HepG2 (cell line): Measurements from ENCODE around the gene TBCB. TPM values are rescaled to one million over a fixed set of nuclear protein-coding genes. Genes with fewer than 3 reads are reported as not detected.

ENCODE experiments used
- FOXJ3 ChIP-seq: sonication (generic); formaldehyde crosslinking; IDR thresholded peaks from 2 replicates; pipeline ENCODE4 v1.4.0; 2020; ENCODE audit warnings: missing genetic modification reagents, mild to moderate bottlenecking, borderline replicate concordance
- FOXP4 ChIP-seq: sonication (generic); formaldehyde crosslinking; IDR thresholded peaks from 2 replicates; pipeline ENCODE4 v1.4.0; 2020; ENCODE audit warnings: missing genetic modification reagents
- HMG20B ChIP-seq: conservative IDR thresholded peaks from 2 replicates; pipeline ENCODE4 v1.6.1; 2016; ENCODE audit warnings: missing genetic modification reagents, missing compliant biosample characterization
- MTF2 ChIP-seq: sonication (generic); formaldehyde crosslinking; IDR thresholded peaks from 2 replicates; pipeline ENCODE4 v1.5.0; 2020; ENCODE audit warnings: missing genetic modification reagents, borderline replicate concordance
- RBAK ChIP-seq: sonication (generic); formaldehyde crosslinking; IDR thresholded peaks from 2 replicates; pipeline ENCODE4 v1.5.1; 2020; ENCODE audit warnings: mild to moderate bottlenecking, missing genetic modification reagents
- REPIN1 ChIP-seq: sonication (generic); formaldehyde crosslinking; IDR thresholded peaks from 2 replicates; pipeline ENCODE4 v1.8.0; 2022; ENCODE audit warnings: missing genetic modification reagents, low read depth, mild to moderate bottlenecking, borderline replicate concordance
- RORA ChIP-seq: sonication (generic); formaldehyde crosslinking; IDR thresholded peaks from 2 replicates; pipeline ENCODE4 v1.5.0; 2020; ENCODE audit warnings: mild to moderate bottlenecking, missing genetic modification reagents, moderate library complexity
- SMARCC2 ChIP-seq: fragments of 450-650 bp; IDR thresholded peaks from 2 replicates; pipeline ENCODE4 v1.6.1; 2017; ENCODE audit warnings: antibody characterized with exemption, mild to moderate bottlenecking
- TCF12 ChIP-seq, 2 experiments: fragments of 450-650 bp in 1 of 2; sonication (generic) in 1 of 2; formaldehyde crosslinking in 1 of 2; IDR thresholded peaks; 2 replicates each; pipeline versions ENCODE4 v1.6.1 to v1.8.0; 2017 to 2022; ENCODE audit warnings: antibody characterized with exemption in 1 of 2, mild to moderate bottlenecking in 1 of 2, missing genetic modification reagents in 1 of 2, moderate library complexity in 1 of 2
- ZFP82 ChIP-seq: sonication (generic); formaldehyde crosslinking; IDR thresholded peaks from 2 replicates; pipeline ENCODE4 v1.5.1; 2020; ENCODE audit warnings: mild to moderate bottlenecking, missing genetic modification reagents, borderline replicate concordance
- ZNF143 ChIP-seq: sonication (generic); formaldehyde crosslinking; IDR thresholded peaks from 2 replicates; pipeline ENCODE4 v1.4.0; 2020; ENCODE audit warnings: missing genetic modification reagents
- ZNF672 ChIP-seq: sonication (generic); formaldehyde crosslinking; IDR thresholded peaks from 2 replicates; pipeline ENCODE4 v1.8.1; 2022; ENCODE audit warnings: missing genetic modification reagents
- ZNF747 ChIP-seq: sonication (generic); formaldehyde crosslinking; IDR thresholded peaks from 2 replicates; pipeline ENCODE4 v1.8.1; 2023; ENCODE audit warnings: missing genetic modification reagents, mild to moderate bottlenecking, borderline replicate concordance
- ZNF781 ChIP-seq: sonication (generic); formaldehyde crosslinking; IDR thresholded peaks from 2 replicates; pipeline ENCODE4 v1.5.1; 2020; ENCODE audit warnings: borderline replicate concordance, mild to moderate bottlenecking, missing genetic modification reagents; ENCODE audit errors: not compliant biosample characterization
- polyA plus RNA-seq, 8 experiments: library from polyadenylated mRNA; depleted of rRNA in 3 of 8; stranded (reverse) in 7 of 8; unstranded in 1 of 8; fragments of >200 nt; fragmentation: Illumina TruSeq in 4 of 8; extraction: Trizol in 4 of 8; gene quantifications; 2 replicates each; pipeline versions ENCODE4 v1.2.1 to v1.2.3, GENCODE V29; 2011 to 2016; ENCODE audit warnings: low read depth in 4 of 8, missing spikeins in 1 of 8, mixed read lengths in 1 of 8; ENCODE audit not compliant: insufficient read depth in 1 of 8
- total RNA-seq, 5 experiments: library from RNA; depleted of rRNA; stranded (reverse); fragments of >200 nt; fragmentation: Illumina TruSeq; extraction: Trizol; gene quantifications; 2 replicates each; pipeline ENCODE4 v1.2.3, GENCODE V29; 2016; ENCODE audit warnings: low read depth in 1 of 5
- TF ChIP-seq, protein P1 (sequence below): sonication (generic); formaldehyde crosslinking; IDR thresholded peaks from 2 replicates; pipeline ENCODE4; 2020; ENCODE audit warnings: missing genetic modification reagents, mild to moderate bottlenecking, borderline replicate concordance
- TF ChIP-seq, protein P2 (sequence below): sonication (generic); formaldehyde crosslinking; IDR thresholded peaks from 2 replicates; pipeline ENCODE4 v1.5.1; 2020; ENCODE audit warnings: missing genetic modification reagents, mild to moderate bottlenecking, borderline replicate concordance
- TF ChIP-seq, protein P3 (sequence below): sonication (generic); formaldehyde crosslinking; IDR thresholded peaks from 2 replicates; pipeline ENCODE4 v1.5.1; 2020; ENCODE audit warnings: missing genetic modification reagents, mild to moderate bottlenecking, borderline replicate concordance

The TBCB gene
- total and polyA plus RNA-seq, 2 of the 13 experiments (the other 11 are each of a cell fraction or from before 2014, with no cell fraction given), result 271 to 276 TPM

GRCh38 chr19:36139473-36140303 lies 24.4 kb downstream of the TBCB start, which contains the start of gene CAPNS1 (continued):
- TF ChIP-seq FOXP4 (CRISPR knock-in tag) (peak; percentile 58), MTF2 (no peak), REPIN1 (peak; percentile 45; the same call in 1 of the 2 replicates), HMG20B (CRISPR knock-in tag) (no peak), FOXJ3 (peak; percentile 55; the same call in 1 of the 2 replicates), ZNF781 (peak; percentile 47), ZNF747 (CRISPR knock-in tag) (0 out of 2 replicates have a peak, but pooled peaks have one; percentile 42), ZNF143 (peak; percentile 83), RBAK (CRISPR knock-in tag) (no peak), RORA (CRISPR knock-in tag) (no peak), TCF12 (IDR thresholded peaks at IDR 0.05) (no peak), TCF12 (CRISPR knock-in tag; IDR thresholded peaks at IDR 0.05) (peak; percentile 19; the same call in 1 of the 2 replicates), ZFP82 (CRISPR knock-in tag) (no peak), SMARCC2 (no peak), ZNF672 (no peak)
- TF ChIP-seq, protein P1, sequence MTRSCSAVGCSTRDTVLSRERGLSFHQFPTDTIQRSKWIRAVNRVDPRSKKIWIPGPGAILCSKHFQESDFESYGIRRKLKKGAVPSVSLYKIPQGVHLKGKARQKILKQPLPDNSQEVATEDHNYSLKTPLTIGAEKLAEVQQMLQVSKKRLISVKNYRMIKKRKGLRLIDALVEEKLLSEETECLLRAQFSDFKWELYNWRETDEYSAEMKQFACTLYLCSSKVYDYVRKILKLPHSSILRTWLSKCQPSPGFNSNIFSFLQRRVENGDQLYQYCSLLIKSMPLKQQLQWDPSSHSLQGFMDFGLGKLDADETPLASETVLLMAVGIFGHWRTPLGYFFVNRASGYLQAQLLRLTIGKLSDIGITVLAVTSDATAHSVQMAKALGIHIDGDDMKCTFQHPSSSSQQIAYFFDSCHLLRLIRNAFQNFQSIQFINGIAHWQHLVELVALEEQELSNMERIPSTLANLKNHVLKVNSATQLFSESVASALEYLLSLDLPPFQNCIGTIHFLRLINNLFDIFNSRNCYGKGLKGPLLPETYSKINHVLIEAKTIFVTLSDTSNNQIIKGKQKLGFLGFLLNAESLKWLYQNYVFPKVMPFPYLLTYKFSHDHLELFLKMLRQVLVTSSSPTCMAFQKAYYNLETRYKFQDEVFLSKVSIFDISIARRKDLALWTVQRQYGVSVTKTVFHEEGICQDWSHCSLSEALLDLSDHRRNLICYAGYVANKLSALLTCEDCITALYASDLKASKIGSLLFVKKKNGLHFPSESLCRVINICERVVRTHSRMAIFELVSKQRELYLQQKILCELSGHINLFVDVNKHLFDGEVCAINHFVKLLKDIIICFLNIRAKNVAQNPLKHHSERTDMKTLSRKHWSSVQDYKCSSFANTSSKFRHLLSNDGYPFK (CRISPR knock-in tag), result peak; percentile 68; the same call in 1 of the 2 replicates
- TF ChIP-seq, protein P2, sequence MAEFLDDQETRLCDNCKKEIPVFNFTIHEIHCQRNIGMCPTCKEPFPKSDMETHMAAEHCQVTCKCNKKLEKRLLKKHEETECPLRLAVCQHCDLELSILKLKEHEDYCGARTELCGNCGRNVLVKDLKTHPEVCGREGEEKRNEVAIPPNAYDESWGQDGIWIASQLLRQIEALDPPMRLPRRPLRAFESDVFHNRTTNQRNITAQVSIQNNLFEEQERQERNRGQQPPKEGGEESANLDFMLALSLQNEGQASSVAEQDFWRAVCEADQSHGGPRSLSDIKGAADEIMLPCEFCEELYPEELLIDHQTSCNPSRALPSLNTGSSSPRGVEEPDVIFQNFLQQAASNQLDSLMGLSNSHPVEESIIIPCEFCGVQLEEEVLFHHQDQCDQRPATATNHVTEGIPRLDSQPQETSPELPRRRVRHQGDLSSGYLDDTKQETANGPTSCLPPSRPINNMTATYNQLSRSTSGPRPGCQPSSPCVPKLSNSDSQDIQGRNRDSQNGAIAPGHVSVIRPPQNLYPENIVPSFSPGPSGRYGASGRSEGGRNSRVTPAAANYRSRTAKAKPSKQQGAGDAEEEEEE (CRISPR knock-in tag), result no peak
- TF ChIP-seq, protein P3, sequence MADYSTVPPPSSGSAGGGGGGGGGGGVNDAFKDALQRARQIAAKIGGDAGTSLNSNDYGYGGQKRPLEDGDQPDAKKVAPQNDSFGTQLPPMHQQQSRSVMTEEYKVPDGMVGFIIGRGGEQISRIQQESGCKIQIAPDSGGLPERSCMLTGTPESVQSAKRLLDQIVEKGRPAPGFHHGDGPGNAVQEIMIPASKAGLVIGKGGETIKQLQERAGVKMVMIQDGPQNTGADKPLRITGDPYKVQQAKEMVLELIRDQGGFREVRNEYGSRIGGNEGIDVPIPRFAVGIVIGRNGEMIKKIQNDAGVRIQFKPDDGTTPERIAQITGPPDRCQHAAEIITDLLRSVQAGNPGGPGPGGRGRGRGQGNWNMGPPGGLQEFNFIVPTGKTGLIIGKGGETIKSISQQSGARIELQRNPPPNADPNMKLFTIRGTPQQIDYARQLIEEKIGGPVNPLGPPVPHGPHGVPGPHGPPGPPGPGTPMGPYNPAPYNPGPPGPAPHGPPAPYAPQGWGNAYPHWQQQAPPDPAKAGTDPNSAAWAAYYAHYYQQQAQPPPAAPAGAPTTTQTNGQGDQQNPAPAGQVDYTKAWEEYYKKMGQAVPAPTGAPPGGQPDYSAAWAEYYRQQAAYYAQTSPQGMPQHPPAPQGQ (CRISPR knock-in tag), result no peak
